ENCODE measurements around the gene RAVER1. TPM values are rescaled to one million over a fixed set of nuclear protein-coding genes. Genes with fewer than 3 reads are reported as not detected.

RAVER1 gene
- total and polyA plus RNA-seq, 9 of the 15 experiments (the other 6 are each of a cell fraction or from before 2014, with no cell fraction given): 0.06 to 113 (median 7.0) TPM

DNA sequence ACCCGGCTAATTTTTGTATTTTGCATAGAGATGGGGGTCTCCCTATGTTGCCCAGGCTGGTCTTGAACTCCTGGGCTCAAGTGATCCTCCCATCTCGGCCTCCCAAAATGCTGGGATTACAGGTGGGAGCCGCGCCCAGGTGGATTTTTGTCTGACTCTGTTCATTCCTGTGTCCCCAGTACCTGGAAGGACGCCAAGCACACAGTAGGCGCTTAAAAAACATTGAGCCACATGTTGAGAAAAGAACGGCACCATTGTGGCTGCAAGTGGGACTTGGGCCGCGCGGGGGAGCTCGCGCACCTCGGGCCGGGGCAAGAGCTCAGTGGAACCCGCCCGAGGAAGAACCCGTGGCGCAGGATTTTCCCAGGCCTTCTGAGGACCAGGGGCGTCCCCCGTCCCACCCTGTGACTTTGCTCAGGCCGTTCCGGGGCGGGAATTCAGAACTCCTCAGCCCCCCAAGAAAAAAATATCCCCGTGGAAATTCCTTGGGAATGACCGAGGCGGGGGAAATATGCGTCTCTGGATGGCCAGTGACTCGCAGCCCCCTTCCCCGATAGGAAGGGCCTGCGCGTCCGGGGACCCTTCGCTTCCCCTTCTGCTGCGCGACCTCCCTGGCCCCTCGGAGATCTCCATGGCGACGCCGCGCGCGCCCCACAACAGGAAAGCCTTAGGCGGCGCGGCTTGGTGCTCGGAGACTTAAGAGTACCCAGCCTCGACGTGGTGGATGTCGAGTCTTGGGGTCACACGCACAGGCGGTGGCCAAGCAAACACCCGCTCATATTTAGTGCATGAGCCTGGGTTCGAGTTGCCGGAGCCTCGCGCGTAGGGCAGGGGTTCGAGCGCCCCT is 63.8 kb downstream of the RAVER1 start (continued):
- TF ChIP-seq ZNF239 (CRISPR knock-in tag; IDR thresholded peaks at IDR 0.05) (no peak), ZNF780A (CRISPR knock-in tag; IDR thresholded peaks at IDR 0.05) (no peak), SMARCE1 (IDR thresholded peaks at IDR 0.05) (no peak), PCBP2 (IDR thresholded peaks at IDR 0.05; ENCODE audit: low read depth, low read length, poor library complexity, severe bottlenecking) (no peak), SMAD3 (CRISPR knock-in tag; conservative IDR thresholded peaks at IDR 0.05) (no peak), GABPA (tag; conservative IDR thresholded peaks at IDR 0.05; ENCODE audit: low read depth) (no peak), TCF7L2 (IDR thresholded peaks at IDR 0.05; ENCODE audit: low read depth, low read length) (no peak), ZC3H11A (IDR thresholded peaks at IDR 0.05; ENCODE audit: low read depth, low read length) (no peak), EWSR1 (IDR thresholded peaks at IDR 0.05; ENCODE audit: borderline replicate concordance, low read depth, partially characterized antibody) (no peak), MEF2D (tag; conservative IDR thresholded peaks at IDR 0.05; ENCODE audit: low read depth) (no peak), HCFC1 (IDR thresholded peaks at IDR 0.05; ENCODE audit: low read depth, low read length) (0 out of 2 replicates have a peak, but pooled peaks have one; percentile 6), SNRNP70 (optimal IDR thresholded peaks at IDR 0.05; ENCODE audit: low read depth, low read length) (no peak), TCFL5 (CRISPR knock-in tag; conservative IDR thresholded peaks at IDR 0.05) (no peak), MXI1 (IDR thresholded peaks at IDR 0.05; ENCODE audit: low read depth, low read length) (no peak), FOSL1 (tag; conservative IDR thresholded peaks at IDR 0.05) (no peak), MYBL2 (IDR thresholded peaks at IDR 0.05; ENCODE audit: low read depth) (no peak), MYBL2 (CRISPR knock-in tag; IDR thresholded peaks at IDR 0.05; ENCODE audit: borderline replicate concordance) (no peak), EGR1 (conservative IDR thresholded peaks at IDR 0.05) (no peak), ARID3A (IDR thresholded peaks at IDR 0.05; ENCODE audit: borderline replicate concordance, low read depth, low read length) (no peak), ZSCAN32 (CRISPR knock-in tag; IDR thresholded peaks at IDR 0.05) (no peak)
- TF ChIP-seq, protein P1, sequence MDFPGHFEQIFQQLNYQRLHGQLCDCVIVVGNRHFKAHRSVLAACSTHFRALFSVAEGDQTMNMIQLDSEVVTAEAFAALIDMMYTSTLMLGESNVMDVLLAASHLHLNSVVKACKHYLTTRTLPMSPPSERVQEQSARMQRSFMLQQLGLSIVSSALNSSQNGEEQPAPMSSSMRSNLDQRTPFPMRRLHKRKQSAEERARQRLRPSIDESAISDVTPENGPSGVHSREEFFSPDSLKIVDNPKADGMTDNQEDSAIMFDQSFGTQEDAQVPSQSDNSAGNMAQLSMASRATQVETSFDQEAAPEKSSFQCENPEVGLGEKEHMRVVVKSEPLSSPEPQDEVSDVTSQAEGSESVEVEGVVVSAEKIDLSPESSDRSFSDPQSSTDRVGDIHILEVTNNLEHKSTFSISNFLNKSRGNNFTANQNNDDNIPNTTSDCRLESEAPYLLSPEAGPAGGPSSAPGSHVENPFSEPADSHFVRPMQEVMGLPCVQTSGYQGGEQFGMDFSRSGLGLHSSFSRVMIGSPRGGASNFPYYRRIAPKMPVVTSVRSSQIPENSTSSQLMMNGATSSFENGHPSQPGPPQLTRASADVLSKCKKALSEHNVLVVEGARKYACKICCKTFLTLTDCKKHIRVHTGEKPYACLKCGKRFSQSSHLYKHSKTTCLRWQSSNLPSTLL (IDR thresholded peaks at IDR 0.05): no peak
- TF ChIP-seq, protein P2, sequence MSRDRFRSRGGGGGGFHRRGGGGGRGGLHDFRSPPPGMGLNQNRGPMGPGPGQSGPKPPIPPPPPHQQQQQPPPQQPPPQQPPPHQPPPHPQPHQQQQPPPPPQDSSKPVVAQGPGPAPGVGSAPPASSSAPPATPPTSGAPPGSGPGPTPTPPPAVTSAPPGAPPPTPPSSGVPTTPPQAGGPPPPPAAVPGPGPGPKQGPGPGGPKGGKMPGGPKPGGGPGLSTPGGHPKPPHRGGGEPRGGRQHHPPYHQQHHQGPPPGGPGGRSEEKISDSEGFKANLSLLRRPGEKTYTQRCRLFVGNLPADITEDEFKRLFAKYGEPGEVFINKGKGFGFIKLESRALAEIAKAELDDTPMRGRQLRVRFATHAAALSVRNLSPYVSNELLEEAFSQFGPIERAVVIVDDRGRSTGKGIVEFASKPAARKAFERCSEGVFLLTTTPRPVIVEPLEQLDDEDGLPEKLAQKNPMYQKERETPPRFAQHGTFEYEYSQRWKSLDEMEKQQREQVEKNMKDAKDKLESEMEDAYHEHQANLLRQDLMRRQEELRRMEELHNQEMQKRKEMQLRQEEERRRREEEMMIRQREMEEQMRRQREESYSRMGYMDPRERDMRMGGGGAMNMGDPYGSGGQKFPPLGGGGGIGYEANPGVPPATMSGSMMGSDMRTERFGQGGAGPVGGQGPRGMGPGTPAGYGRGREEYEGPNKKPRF (IDR thresholded peaks at IDR 0.05; ENCODE audit: low read depth, low read length): no peak

All from K562 (cell line).